Neural cell (in vitro differentiated cells): ENCODE measurements around the gene SLC7A6.

Experiments
- CTCF ChIP-seq: fragments of 450-650 bp; IDR thresholded peaks from 2 replicates; pipeline ENCODE4 v1.5.1; 2014; ENCODE audit warnings: antibody characterized with exemption, mild to moderate bottlenecking, moderate library complexity; ENCODE audit not compliant: poor library complexity, severe bottlenecking
- EP300 ChIP-seq: fragments of 450-650 bp; conservative IDR thresholded peaks from 2 replicates; pipeline ENCODE4 v1.6.1; 2014; ENCODE audit warnings: antibody characterized with exemption, mild to moderate bottlenecking, moderate library complexity; ENCODE audit not compliant: poor library complexity, severe bottlenecking
- EZH2 ChIP-seq: fragments of 200-600, 300-800 bp; shearing (Covaris generic), sonication (generic); IDR thresholded peaks from 2 replicates; pipeline ENCODE4 v1.6.1; 2014; ENCODE audit warnings: antibody characterized with exemption, low read length, borderline replicate concordance, mild to moderate bottlenecking; ENCODE audit not compliant: insufficient read depth, poor library complexity, severe bottlenecking
- POLR2AphosphoS5 ChIP-seq: IDR thresholded peaks from 2 replicates; pipeline ENCODE4 v1.6.1; 2012
- RAD21 ChIP-seq: fragments of 450-650 bp; conservative IDR thresholded peaks from 2 replicates; pipeline ENCODE4 v1.6.1; 2014; ENCODE audit warnings: antibody characterized with exemption, mild to moderate bottlenecking, moderate library complexity
- TAF1 ChIP-seq: IDR thresholded peaks from 2 replicates; pipeline ENCODE4 v1.6.1; 2012; ENCODE audit warnings: low read depth
- TF ChIP-seq, protein P1 (sequence below): IDR thresholded peaks from 2 replicates; pipeline ENCODE4 v1.6.1; 2012; ENCODE audit warnings: borderline replicate concordance

GRCh38 chr16:68344252-68344651 is 79.9 kb downstream of the SLC7A6 start:
- TF ChIP-seq EP300 = no peak
- TF ChIP-seq CTCF = no peak
- TF ChIP-seq RAD21 = no peak
- TF ChIP-seq, protein P1, sequence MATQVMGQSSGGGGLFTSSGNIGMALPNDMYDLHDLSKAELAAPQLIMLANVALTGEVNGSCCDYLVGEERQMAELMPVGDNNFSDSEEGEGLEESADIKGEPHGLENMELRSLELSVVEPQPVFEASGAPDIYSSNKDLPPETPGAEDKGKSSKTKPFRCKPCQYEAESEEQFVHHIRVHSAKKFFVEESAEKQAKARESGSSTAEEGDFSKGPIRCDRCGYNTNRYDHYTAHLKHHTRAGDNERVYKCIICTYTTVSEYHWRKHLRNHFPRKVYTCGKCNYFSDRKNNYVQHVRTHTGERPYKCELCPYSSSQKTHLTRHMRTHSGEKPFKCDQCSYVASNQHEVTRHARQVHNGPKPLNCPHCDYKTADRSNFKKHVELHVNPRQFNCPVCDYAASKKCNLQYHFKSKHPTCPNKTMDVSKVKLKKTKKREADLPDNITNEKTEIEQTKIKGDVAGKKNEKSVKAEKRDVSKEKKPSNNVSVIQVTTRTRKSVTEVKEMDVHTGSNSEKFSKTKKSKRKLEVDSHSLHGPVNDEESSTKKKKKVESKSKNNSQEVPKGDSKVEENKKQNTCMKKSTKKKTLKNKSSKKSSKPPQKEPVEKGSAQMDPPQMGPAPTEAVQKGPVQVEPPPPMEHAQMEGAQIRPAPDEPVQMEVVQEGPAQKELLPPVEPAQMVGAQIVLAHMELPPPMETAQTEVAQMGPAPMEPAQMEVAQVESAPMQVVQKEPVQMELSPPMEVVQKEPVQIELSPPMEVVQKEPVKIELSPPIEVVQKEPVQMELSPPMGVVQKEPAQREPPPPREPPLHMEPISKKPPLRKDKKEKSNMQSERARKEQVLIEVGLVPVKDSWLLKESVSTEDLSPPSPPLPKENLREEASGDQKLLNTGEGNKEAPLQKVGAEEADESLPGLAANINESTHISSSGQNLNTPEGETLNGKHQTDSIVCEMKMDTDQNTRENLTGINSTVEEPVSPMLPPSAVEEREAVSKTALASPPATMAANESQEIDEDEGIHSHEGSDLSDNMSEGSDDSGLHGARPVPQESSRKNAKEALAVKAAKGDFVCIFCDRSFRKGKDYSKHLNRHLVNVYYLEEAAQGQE = no peak
- TF ChIP-seq TAF1 = no peak
- no peak for TF ChIP-seq EZH2
- TF ChIP-seq POLR2AphosphoS5 = no peak
